ENCODE data around the gene ROBO1. TPM values are rescaled to one million over a fixed set of nuclear protein-coding genes. Genes with fewer than 3 reads are reported as not detected.

Gene ROBO1
- total RNA-seq, 1 donor from 2014 or later = 250 TPM

DNA sequence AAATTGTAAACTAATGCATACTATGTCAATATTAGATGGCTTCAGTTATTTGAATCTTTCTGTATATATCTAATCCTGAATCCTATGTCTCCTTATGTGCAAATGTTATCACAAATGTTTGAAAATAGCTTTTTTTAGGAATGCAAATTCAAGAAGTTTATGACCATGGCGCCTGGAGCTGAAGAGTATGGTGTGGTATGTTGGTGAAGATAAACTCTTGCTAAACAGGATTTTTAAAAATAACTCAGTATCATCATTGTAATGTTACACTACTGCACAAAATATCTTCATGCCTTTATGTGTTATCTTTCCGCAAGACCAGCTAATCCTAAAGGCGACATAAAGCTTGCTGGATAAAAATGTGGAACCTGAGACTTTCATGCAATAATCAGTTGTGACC lies 382.6 kb downstream of the ROBO1 start:
- no peaks in the 10 kb centered on the region for H3K36me3 Mint-ChIP-seq (ENCODE audit: low read depth, unreplicated experiment)
- H3K27me3 Mint-ChIP-seq (ENCODE audit: unreplicated experiment) = no peaks in the 10 kb centered on the region
- H3K4me1 Mint-ChIP-seq (ENCODE audit: unreplicated experiment) = no peaks in the 10 kb centered on the region
- H3K9me3 Mint-ChIP-seq (ENCODE audit: unreplicated experiment) = no peaks in the 10 kb centered on the region
- TF ChIP-seq, protein P1, sequence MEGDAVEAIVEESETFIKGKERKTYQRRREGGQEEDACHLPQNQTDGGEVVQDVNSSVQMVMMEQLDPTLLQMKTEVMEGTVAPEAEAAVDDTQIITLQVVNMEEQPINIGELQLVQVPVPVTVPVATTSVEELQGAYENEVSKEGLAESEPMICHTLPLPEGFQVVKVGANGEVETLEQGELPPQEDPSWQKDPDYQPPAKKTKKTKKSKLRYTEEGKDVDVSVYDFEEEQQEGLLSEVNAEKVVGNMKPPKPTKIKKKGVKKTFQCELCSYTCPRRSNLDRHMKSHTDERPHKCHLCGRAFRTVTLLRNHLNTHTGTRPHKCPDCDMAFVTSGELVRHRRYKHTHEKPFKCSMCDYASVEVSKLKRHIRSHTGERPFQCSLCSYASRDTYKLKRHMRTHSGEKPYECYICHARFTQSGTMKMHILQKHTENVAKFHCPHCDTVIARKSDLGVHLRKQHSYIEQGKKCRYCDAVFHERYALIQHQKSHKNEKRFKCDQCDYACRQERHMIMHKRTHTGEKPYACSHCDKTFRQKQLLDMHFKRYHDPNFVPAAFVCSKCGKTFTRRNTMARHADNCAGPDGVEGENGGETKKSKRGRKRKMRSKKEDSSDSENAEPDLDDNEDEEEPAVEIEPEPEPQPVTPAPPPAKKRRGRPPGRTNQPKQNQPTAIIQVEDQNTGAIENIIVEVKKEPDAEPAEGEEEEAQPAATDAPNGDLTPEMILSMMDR (IDR thresholded peaks at IDR 0.05; ENCODE audit: unreplicated experiment) = no peak
- DNase-seq (ENCODE audit: low spot score) = no peak
- H3K4me3 Mint-ChIP-seq (ENCODE audit: unreplicated experiment) = no peak overlapping the region
- no peak overlapping the region for H3K27ac Mint-ChIP-seq (ENCODE audit: unreplicated experiment)

DNA sequence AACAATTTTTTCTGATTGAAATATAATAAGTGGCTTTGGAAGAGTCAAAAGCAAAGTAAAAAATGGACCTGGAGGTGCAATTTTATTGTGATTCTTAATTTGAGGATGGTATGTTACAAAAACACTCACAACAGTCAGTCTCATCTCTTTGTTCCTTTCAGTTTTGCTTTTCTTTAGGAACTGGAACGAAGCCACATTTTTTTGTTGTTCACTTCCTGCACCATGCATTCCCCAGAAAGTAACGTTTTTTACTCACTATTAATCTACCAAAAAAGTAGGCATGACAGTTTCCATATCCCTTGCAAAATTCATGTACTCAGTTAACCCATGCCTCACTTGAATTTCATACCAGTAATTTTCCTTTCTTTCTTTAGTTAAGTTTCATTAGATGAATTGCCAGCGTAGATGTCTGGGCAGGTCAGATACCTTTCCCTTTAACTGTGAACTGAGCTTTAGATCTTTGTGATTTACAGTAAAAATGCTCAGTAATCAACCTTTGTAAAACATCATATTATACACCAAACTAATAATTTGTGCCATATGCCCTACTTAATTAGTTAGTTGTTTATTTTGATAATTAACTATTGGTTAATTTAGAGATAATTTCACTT lies 384.3 kb downstream of the ROBO1 start:
- no peak for DNase-seq (ENCODE audit: low spot score)
- TF ChIP-seq, protein P1 (IDR thresholded peaks at IDR 0.05; ENCODE audit: unreplicated experiment) = no peak
- H3K4me3 Mint-ChIP-seq (ENCODE audit: unreplicated experiment) = no peak overlapping the region
- no peaks in the 10 kb centered on the region for H3K36me3 Mint-ChIP-seq (ENCODE audit: low read depth, unreplicated experiment)
- H3K9me3 Mint-ChIP-seq (ENCODE audit: unreplicated experiment) = no peaks in the 10 kb centered on the region
- no peak overlapping the region for H3K27ac Mint-ChIP-seq (ENCODE audit: unreplicated experiment)
- no peaks in the 10 kb centered on the region for H3K4me1 Mint-ChIP-seq (ENCODE audit: unreplicated experiment)
- H3K27me3 Mint-ChIP-seq (ENCODE audit: unreplicated experiment) = no peaks in the 10 kb centered on the region

DNA sequence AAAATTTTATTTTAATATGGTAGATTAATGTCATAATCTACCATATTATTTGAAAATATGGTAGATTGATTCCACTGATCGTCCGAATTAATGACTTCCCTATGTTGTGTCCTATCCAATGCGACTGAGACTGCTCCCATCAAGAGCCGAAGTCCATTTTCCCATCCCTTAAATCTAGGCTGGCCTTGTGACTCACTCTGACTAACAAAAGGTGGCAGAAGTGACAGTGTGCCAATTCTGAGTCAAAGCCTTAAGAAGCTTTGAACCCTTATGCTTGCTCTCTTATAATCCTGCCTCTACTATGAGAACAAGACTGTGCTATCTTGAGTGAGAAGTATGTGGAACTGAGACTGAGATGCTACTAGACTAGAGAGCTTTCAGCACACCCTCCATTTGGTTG lies 387.2 kb downstream of the ROBO1 start:
- TF ChIP-seq, protein P1 (IDR thresholded peaks at IDR 0.05; ENCODE audit: unreplicated experiment) = no peak
- no peaks in the 10 kb centered on the region for H3K27me3 Mint-ChIP-seq (ENCODE audit: unreplicated experiment)
- H3K27ac Mint-ChIP-seq (ENCODE audit: unreplicated experiment) = no peak overlapping the region
- H3K4me1 Mint-ChIP-seq (ENCODE audit: unreplicated experiment) = no peaks in the 10 kb centered on the region
- DNase-seq (ENCODE audit: low spot score) = no peak
- H3K9me3 Mint-ChIP-seq (ENCODE audit: unreplicated experiment) = no peaks in the 10 kb centered on the region
- H3K36me3 Mint-ChIP-seq (ENCODE audit: low read depth, unreplicated experiment) = no peaks in the 10 kb centered on the region
- H3K4me3 Mint-ChIP-seq (ENCODE audit: unreplicated experiment) = no peak overlapping the region

DNA sequence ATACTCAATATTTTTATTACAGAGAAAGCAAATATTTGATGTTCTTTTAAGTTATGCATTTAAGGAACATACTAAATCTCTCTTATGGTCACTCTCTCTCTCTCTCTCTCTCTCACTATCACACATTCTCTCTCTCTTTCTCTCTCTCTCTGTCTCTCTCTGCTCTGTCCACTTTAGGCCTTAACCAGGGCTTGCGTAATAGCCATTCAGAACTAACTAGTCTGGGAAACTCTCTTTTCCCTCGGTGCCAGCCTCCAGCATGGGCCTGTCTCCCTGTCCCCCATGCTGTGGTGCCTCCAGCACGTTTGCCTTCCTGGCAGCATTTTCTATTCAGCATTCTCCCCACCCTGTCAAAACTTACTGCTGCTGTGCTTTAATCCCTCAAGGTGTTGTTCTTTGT lies 389.7 kb downstream of the ROBO1 start:
- H3K27me3 Mint-ChIP-seq (ENCODE audit: unreplicated experiment) = no peaks in the 10 kb centered on the region
- H3K27ac Mint-ChIP-seq (ENCODE audit: unreplicated experiment) = no peak overlapping the region
- no peak for DNase-seq (ENCODE audit: low spot score)
- no peaks in the 10 kb centered on the region for H3K36me3 Mint-ChIP-seq (ENCODE audit: low read depth, unreplicated experiment)
- H3K9me3 Mint-ChIP-seq (ENCODE audit: unreplicated experiment) = no peaks in the 10 kb centered on the region
- TF ChIP-seq, protein P1 (IDR thresholded peaks at IDR 0.05; ENCODE audit: unreplicated experiment) = no peak
- no peaks in the 10 kb centered on the region for H3K4me1 Mint-ChIP-seq (ENCODE audit: unreplicated experiment)
- H3K4me3 Mint-ChIP-seq (ENCODE audit: unreplicated experiment) = no peak overlapping the region

DNA sequence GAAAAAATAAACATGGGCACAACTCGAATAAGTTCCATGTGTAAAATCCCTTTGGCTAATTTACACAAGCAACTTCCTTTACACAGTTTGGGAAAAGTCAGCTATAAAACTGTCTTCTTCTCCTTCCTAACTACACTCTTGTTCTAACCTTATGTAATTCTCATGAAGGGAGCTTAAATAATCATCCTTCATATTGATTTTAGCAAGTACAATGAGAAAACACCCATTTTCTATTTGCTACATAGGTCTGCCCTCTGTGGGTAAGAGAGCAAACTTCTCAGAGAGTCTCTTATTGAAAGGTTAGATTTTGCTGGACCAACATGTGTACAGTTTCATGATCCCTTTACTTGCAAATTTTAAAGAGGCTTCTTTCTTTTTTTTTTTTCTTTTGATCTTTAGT lies 398.5 kb downstream of the ROBO1 start:
- TF ChIP-seq, protein P1 (IDR thresholded peaks at IDR 0.05; ENCODE audit: unreplicated experiment) = peak; percentile 21
- peaks cover 3% of the 10 kb centered on the region for H3K4me1 Mint-ChIP-seq (ENCODE audit: unreplicated experiment)
- H3K4me3 Mint-ChIP-seq (ENCODE audit: unreplicated experiment) = no peak overlapping the region
- H3K27me3 Mint-ChIP-seq (ENCODE audit: unreplicated experiment) = peaks cover 1% of the 10 kb centered on the region
- H3K9me3 Mint-ChIP-seq (ENCODE audit: unreplicated experiment) = no peaks in the 10 kb centered on the region
- H3K27ac Mint-ChIP-seq (ENCODE audit: unreplicated experiment) = no peak overlapping the region
- DNase-seq (ENCODE audit: low spot score) = no peak
- H3K36me3 Mint-ChIP-seq (ENCODE audit: low read depth, unreplicated experiment) = no peaks in the 10 kb centered on the region

All from endothelial cell (in vitro differentiated cells).